Keratinocyte (primary cell): ENCODE measurements around the gene TGOLN2. TPM values are rescaled to one million over a fixed set of nuclear protein-coding genes. Genes with fewer than 3 reads are reported as not detected.

ENCODE experiments used
- DNase-seq: peaks from one replicate; pipeline ENCODE4 v3.0.0-alpha.2; 2011; ENCODE audit warnings: low read depth, missing footprints, low spot score
- FAIRE-seq: peaks from 2 replicates; lab custom pipeline; 2011; peaks lifted over from hg19 to GRCh38; lab: Jason Lieb, UNC
- H2AFZ ChIP-seq: 2 replicates; pipeline ENCODE4 v1.6.0; 2012; ENCODE audit warnings: low read length, control low read depth, inconsistent platforms; ENCODE audit not compliant: control insufficient read depth
- H3K27ac ChIP-seq: 2 replicates; pipeline ENCODE4 v1.5.1; 2011; ENCODE audit warnings: low read length; ENCODE audit not compliant: control insufficient read depth, insufficient read depth
- H3K27me3 ChIP-seq: 3 replicates; pipeline ENCODE4 v1.6.0; 2011; ENCODE audit warnings: low read length; ENCODE audit not compliant: control insufficient read depth, insufficient read depth; ENCODE audit errors: extremely low read depth
- H3K36me3 ChIP-seq, 2 experiments: 2 replicates in 1 of 2; 3 replicates in 1 of 2; pipeline ENCODE4 v1.5.1; 2011; ENCODE audit warnings: low read length in 2 of 2, mild to moderate bottlenecking in 1 of 2; ENCODE audit not compliant: control insufficient read depth in 2 of 2, insufficient read depth in 2 of 2; ENCODE audit errors: extremely low read depth in 1 of 2
- H3K4me1 ChIP-seq: 3 replicates; pipeline ENCODE4 v1.5.1; 2011; ENCODE audit warnings: low read length; ENCODE audit not compliant: control insufficient read depth, insufficient read depth; ENCODE audit errors: extremely low read depth
- H3K4me2 ChIP-seq: 3 replicates; pipeline ENCODE4 v1.6.0; 2011; ENCODE audit warnings: low read depth, low read length; ENCODE audit not compliant: control insufficient read depth, insufficient read depth; ENCODE audit errors: extremely low read depth
- H3K4me3 ChIP-seq, 3 experiments: fragments of 200-600 bp in 1 of 3; sonication (generic) in 1 of 3; 2 replicates in 2 of 3; 3 replicates in 1 of 3; pipeline ENCODE4 v1.5.1; 2011 to 2016; ENCODE audit warnings: low read length in 3 of 3, mild to moderate bottlenecking in 3 of 3, control low read depth in 2 of 3, inconsistent platforms in 1 of 3, low read depth in 1 of 3, mixed read lengths in 1 of 3, mixed run types in 1 of 3, moderate library complexity in 1 of 3; ENCODE audit not compliant: control insufficient read depth in 2 of 3, insufficient read depth in 2 of 3; ENCODE audit errors: extremely low read depth in 1 of 3
- H3K79me2 ChIP-seq: 2 replicates; pipeline ENCODE4 v1.6.0; 2012; ENCODE audit warnings: low read length; ENCODE audit not compliant: control insufficient read depth, insufficient read depth
- H3K9ac ChIP-seq: 3 replicates; pipeline ENCODE4 v1.6.0; 2011; ENCODE audit warnings: low read length; ENCODE audit not compliant: control insufficient read depth, insufficient read depth; ENCODE audit errors: extremely low read depth
- H3K9me1 ChIP-seq: 3 replicates; pipeline ENCODE4 v1.6.0; 2011; ENCODE audit warnings: low read length; ENCODE audit not compliant: control insufficient read depth, insufficient read depth; ENCODE audit errors: extremely low read depth
- H3K9me3 ChIP-seq: 2 replicates; pipeline ENCODE4 v1.5.1; 2012; ENCODE audit warnings: low read depth, low read length; ENCODE audit not compliant: control insufficient read depth
- H4K20me1 ChIP-seq: 3 replicates; pipeline ENCODE4 v1.6.0; 2011; ENCODE audit warnings: low read length; ENCODE audit not compliant: control insufficient read depth, insufficient read depth; ENCODE audit errors: extremely low read depth
- CTCF ChIP-seq, 3 experiments: IDR thresholded peaks in 1 of 3; conservative IDR thresholded peaks in 1 of 3; optimal IDR thresholded peaks in 1 of 3; 2 replicates in 2 of 3; 3 replicates in 1 of 3; pipeline versions ENCODE3 to v1.5.1; 2011; ENCODE audit warnings: low read length in 3 of 3, mild to moderate bottlenecking in 3 of 3, moderate library complexity in 2 of 3, control low read depth in 1 of 3, inconsistent platforms in 1 of 3; ENCODE audit not compliant: insufficient read depth in 2 of 3; ENCODE audit errors: extremely low read depth in 1 of 3
- EZH2 ChIP-seq: IDR thresholded peaks from one replicate; pipeline ENCODE4 v1.6.1; 2012; ENCODE audit warnings: inconsistent platforms, mild to moderate bottlenecking, low read length, moderate library complexity
- dilution Hi-C: fragments of 300-500 bp; cut with MboI; formaldehyde crosslinking; loops from one replicate; pipeline ENCODE4 v1.7.0; 2020; ENCODE audit warnings: low sequenced_read_pairs; ENCODE audit not compliant: extremely low pct_ligation_motif_present
- polyA plus RNA-seq, 5 experiments: library from polyadenylated mRNA; depleted of rRNA in 3 of 5; stranded (reverse) in 3 of 5; stranded (forward) in 1 of 5; unstranded in 1 of 5; fragments of >200 nt; gene quantifications; 1 replicate in 1 of 5; 2 replicates in 3 of 5; 3 replicates in 1 of 5; pipeline versions ENCODE4 v1.2.1 to v1.2.3, GENCODE V29; 2011 to 2012; ENCODE audit warnings: missing spikeins in 2 of 5, low read depth in 1 of 5, low replicate concordance in 1 of 5

Gene TGOLN2
- polyA plus RNA-seq, 1 donor (not counting 4 experiments of a cell fraction or from before 2014, with no cell fraction given): 43.3 TPM

GRCh38 chr2:85302121-85302520 lies 25.7 kb downstream of the TGOLN2 start:
- Histone ChIP-seq H3K9me3 (no peaks in the 10 kb centered on the region), H3K36me3 (peaks cover 0 to 22% of the 10 kb centered on the region in 2 experiments), H4K20me1 (no peaks in the 10 kb centered on the region), H3K9ac (no peak overlapping the region), H3K27ac (no peak overlapping the region), H3K9me1 (no peaks in the 10 kb centered on the region), H3K4me2 (no peak overlapping the region), H3K4me1 (peaks cover 5% of the 10 kb centered on the region), H2AFZ (no peak overlapping the region), H3K79me2 (no peaks in the 10 kb centered on the region), H3K4me3 (no peak overlapping the region), H3K27me3 (no peaks in the 10 kb centered on the region)
- no peak for TF ChIP-seq CTCF (optimal IDR thresholded peaks at IDR 0.05 in 1 of 3, IDR thresholded peaks at IDR 0.05 in 1 of 3, conservative IDR thresholded peaks at IDR 0.05 in 1 of 3; ENCODE audit: extremely low read depth in 1 of 3, insufficient read depth in 2 of 3, low read length in 3 of 3)
- TF ChIP-seq EZH2: no peak
- DNase-seq (no peak), FAIRE-seq (no peak)
- dilution Hi-C loops: no loop called here

- Histone ChIP-seq H3K9me3 (no peaks in the 10 kb centered on the region), H2AFZ (no peak overlapping the region), H3K27me3 (no peaks in the 10 kb centered on the region), H3K36me3 (no peaks in the 10 kb centered on the region), H3K9me1 (no peaks in the 10 kb centered on the region), H3K27ac (peak overlapping the region; percentile 13), H4K20me1 (no peaks in the 10 kb centered on the region), H3K9ac (no peak overlapping the region), H3K4me1 (peaks cover 41% of the 10 kb centered on the region), H3K4me2 (peak overlapping the region; percentile 17), H3K79me2 (no peaks in the 10 kb centered on the region), H3K4me3 (no peak overlapping the region)
- DNase-seq (no peak), FAIRE-seq (no peak)
- dilution Hi-C loops: no loop called here
- TF ChIP-seq EZH2 (no peak), CTCF (optimal IDR thresholded peaks at IDR 0.05 in 1 of 3, IDR thresholded peaks at IDR 0.05 in 1 of 3, conservative IDR thresholded peaks at IDR 0.05 in 1 of 3; ENCODE audit: extremely low read depth in 1 of 3, insufficient read depth in 2 of 3, low read length in 3 of 3) (no peak)
Measured at GRCh38 chr2:85291425-85292023, 36.3 kb downstream of the TGOLN2 start.
